ENCODE results near the gene STOM. TPM values are rescaled to one million over a fixed set of nuclear protein-coding genes. Genes with fewer than 3 reads are reported as not detected.

STOM gene
- total RNA-seq, 2 donors from 2014 or later: 26.6 to 35.6 TPM

DNA sequence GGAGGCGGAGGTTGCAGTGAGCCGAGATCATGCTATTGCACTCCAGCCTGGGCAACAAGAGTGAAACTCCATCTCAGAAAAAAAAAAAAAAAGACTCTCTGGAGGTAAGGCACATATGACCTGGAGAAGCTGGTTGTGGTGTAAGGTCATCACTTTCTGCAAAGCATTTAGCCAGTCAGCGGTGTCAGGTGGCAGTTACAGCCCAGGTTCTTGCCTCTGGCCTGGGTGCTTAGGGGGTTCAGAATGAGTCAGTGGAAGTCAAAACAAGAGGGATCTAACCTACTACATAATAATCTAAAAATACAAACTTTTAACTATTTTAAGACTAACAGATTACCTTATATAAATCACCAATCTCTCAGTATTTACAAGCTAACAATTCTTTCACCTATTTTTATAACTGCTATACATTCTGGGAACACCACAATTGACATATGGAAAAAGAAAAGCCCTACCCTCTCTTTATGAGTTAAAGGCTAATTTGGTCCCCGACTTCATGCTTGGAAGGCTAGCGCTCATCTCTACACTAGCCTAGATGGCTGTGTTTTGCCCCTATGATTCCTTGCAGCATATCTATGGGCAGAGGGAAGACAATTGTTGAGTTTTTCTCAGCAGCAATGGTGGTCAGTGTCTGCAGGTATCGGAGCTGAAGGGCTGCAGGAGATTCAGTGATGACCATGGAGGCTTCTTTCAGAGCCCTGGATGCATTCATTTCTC, 29.2 kb downstream of the STOM start:
- Mint-ChIP-seq H3K4me3 (no peak overlapping the region), H3K27ac (no peak overlapping the region), H3K36me3 (ENCODE audit: low read depth) (no peaks in the 10 kb centered on the region), H3K9me3 (no peaks in the 10 kb centered on the region), H3K27me3 (ENCODE audit: insufficient read depth) (no peaks in the 10 kb centered on the region), H3K4me1 (no peaks in the 10 kb centered on the region)
- Histone ChIP-seq H3K27me3 (ENCODE audit: control insufficient read depth, insufficient read depth, low read length, poor library complexity, severe bottlenecking) (no peaks in the 10 kb centered on the region), H3K4me1 (ENCODE audit: control insufficient read depth, insufficient read depth, low read length) (no peaks in the 10 kb centered on the region), H3K4me3 (ENCODE audit: low read length) (no peak overlapping the region), H3K9ac (ENCODE audit: extremely low read depth, low read length, poor library complexity, severe bottlenecking) (no peak overlapping the region), H3K27ac (ENCODE audit: low read depth, low read length) (no peak overlapping the region), H3K36me3 (ENCODE audit: control insufficient read depth, insufficient read depth, low read length) (no peaks in the 10 kb centered on the region), H3K9me3 (ENCODE audit: control insufficient read depth, low read length) (no peaks in the 10 kb centered on the region)
- WGBS, 2 experiments (ENCODE audit: insufficient coverage in 1 of 2, insufficient read length in 1 of 2): 96 to 100% methylated on average over 3 to 6 of the region's 6 CpGs
- DNase-seq: no peak
- TF ChIP-seq CTCF (conservative IDR thresholded peaks at IDR 0.05): no peak

GRCh38 chr9:121339437-121339836, 30.6 kb downstream of the STOM start:
- no peak for TF ChIP-seq CTCF (conservative IDR thresholded peaks at IDR 0.05)
- Histone ChIP-seq H3K36me3 (ENCODE audit: control insufficient read depth, insufficient read depth, low read length) (no peaks in the 10 kb centered on the region), H3K4me3 (ENCODE audit: low read length) (no peak overlapping the region), H3K27ac (ENCODE audit: low read depth, low read length) (no peak overlapping the region), H3K9ac (ENCODE audit: extremely low read depth, low read length, poor library complexity, severe bottlenecking) (no peak overlapping the region), H3K9me3 (ENCODE audit: control insufficient read depth, low read length) (no peaks in the 10 kb centered on the region), H3K4me1 (ENCODE audit: control insufficient read depth, insufficient read depth, low read length) (no peaks in the 10 kb centered on the region), H3K27me3 (ENCODE audit: control insufficient read depth, insufficient read depth, low read length, poor library complexity, severe bottlenecking) (no peaks in the 10 kb centered on the region)
- no peak for DNase-seq
- no peaks in the 10 kb centered on the region for H3K27me3 Mint-ChIP-seq (ENCODE audit: insufficient read depth)
- no peaks in the 10 kb centered on the region for H3K4me1 Mint-ChIP-seq
- 86 to 100% methylated on average over 1 to 2 of the region's 2 CpGs for WGBS, 2 experiments (ENCODE audit: insufficient coverage in 1 of 2, insufficient read length in 1 of 2)
- H3K9me3 Mint-ChIP-seq: no peaks in the 10 kb centered on the region
- H3K27ac Mint-ChIP-seq: no peak overlapping the region
- H3K36me3 Mint-ChIP-seq (ENCODE audit: low read depth): no peaks in the 10 kb centered on the region
- no peak overlapping the region for H3K4me3 Mint-ChIP-seq

GRCh38 chr9:121336665-121337064, 33.4 kb downstream of the STOM start:
- no peak overlapping the region for H3K4me3 ChIP-seq (ENCODE audit: low read length)
- 86 to 91% methylated on average over 2 to 4 of the region's 4 CpGs for WGBS, 2 experiments (ENCODE audit: insufficient coverage in 1 of 2, insufficient read length in 1 of 2)
- Mint-ChIP-seq H3K9me3 (no peaks in the 10 kb centered on the region), H3K27me3 (ENCODE audit: insufficient read depth) (no peaks in the 10 kb centered on the region), H3K27ac (no peak overlapping the region), H3K4me1 (no peaks in the 10 kb centered on the region), H3K4me3 (no peak overlapping the region), H3K36me3 (ENCODE audit: low read depth) (peaks cover 9% of the 10 kb centered on the region)
- TF ChIP-seq CTCF (conservative IDR thresholded peaks at IDR 0.05): no peak
- H3K36me3 ChIP-seq (ENCODE audit: control insufficient read depth, insufficient read depth, low read length): peaks cover 4% of the 10 kb centered on the region
- H3K9me3 ChIP-seq (ENCODE audit: control insufficient read depth, low read length): no peaks in the 10 kb centered on the region
- DNase-seq: no peak
- H3K27me3 ChIP-seq (ENCODE audit: control insufficient read depth, insufficient read depth, low read length, poor library complexity, severe bottlenecking): no peaks in the 10 kb centered on the region
- H3K4me1 ChIP-seq (ENCODE audit: control insufficient read depth, insufficient read depth, low read length): no peaks in the 10 kb centered on the region
- no peak overlapping the region for H3K9ac ChIP-seq (ENCODE audit: extremely low read depth, low read length, poor library complexity, severe bottlenecking)
- H3K27ac ChIP-seq (ENCODE audit: low read depth, low read length): no peak overlapping the region

Data from endodermal cell (in vitro differentiated cells).